Suprapubic skin (tissue), 4 donors: ENCODE results near the gene AP4S1.

Experiments used
- EP300 ChIP-seq: sonication (generic); formaldehyde crosslinking; IDR thresholded peaks from one replicate; pipeline ENCODE4 v1.6.1; 2017; ENCODE audit warnings: antibody characterized with exemption
- POLR2A ChIP-seq, 2 donors: fragments of 450-650 bp; IDR thresholded peaks; one replicate each; pipeline ENCODE4 v1.6.1; 2017; ENCODE audit warnings: antibody characterized with exemption in 2 of 2, mild to moderate bottlenecking in 2 of 2, moderate library complexity in 2 of 2
- POLR2AphosphoS5 ChIP-seq, 3 donors: sonication (generic); formaldehyde crosslinking; IDR thresholded peaks; one replicate each; pipeline ENCODE4 v1.6.1; 2017; ENCODE audit warnings: antibody characterized with exemption in 3 of 3
- TF ChIP-seq, protein P1 (sequence below), 2 donors: fragments of 200-600 bp in 1 of 2; fragments of 450-650 bp in 1 of 2; sonication (generic) in 1 of 2; IDR thresholded peaks; one replicate each; pipeline ENCODE4 v1.5.1; 2016 to 2019; ENCODE audit warnings: antibody characterized with exemption in 2 of 2, mild to moderate bottlenecking in 1 of 2, moderate library complexity in 1 of 2

DNA sequence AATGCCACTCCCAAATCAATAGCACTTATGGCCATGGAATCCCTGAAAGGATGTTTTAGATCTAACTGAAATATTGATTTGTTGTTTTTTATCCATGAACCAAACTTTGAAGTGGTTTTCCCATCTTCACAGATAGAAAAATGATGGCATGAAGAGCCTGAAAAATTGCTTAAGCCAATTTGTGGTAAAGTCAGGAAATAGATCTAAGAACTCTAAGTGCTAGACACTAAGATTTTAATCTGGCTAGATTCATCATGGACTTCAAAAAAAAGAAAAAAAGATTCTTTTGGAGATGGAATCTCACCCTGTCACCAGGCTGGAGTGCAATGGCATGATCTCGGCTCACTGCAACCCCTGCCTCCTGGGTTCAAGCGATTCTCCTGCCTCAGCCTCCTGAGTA, 45.7 kb downstream of the AP4S1 start:
- TF ChIP-seq, protein P1, sequence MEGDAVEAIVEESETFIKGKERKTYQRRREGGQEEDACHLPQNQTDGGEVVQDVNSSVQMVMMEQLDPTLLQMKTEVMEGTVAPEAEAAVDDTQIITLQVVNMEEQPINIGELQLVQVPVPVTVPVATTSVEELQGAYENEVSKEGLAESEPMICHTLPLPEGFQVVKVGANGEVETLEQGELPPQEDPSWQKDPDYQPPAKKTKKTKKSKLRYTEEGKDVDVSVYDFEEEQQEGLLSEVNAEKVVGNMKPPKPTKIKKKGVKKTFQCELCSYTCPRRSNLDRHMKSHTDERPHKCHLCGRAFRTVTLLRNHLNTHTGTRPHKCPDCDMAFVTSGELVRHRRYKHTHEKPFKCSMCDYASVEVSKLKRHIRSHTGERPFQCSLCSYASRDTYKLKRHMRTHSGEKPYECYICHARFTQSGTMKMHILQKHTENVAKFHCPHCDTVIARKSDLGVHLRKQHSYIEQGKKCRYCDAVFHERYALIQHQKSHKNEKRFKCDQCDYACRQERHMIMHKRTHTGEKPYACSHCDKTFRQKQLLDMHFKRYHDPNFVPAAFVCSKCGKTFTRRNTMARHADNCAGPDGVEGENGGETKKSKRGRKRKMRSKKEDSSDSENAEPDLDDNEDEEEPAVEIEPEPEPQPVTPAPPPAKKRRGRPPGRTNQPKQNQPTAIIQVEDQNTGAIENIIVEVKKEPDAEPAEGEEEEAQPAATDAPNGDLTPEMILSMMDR (IDR thresholded peaks at IDR 0.05), result no peak
- TF ChIP-seq POLR2AphosphoS5 (IDR thresholded peaks at IDR 0.05) (no peak), POLR2A (IDR thresholded peaks at IDR 0.05) (no peak), EP300 (no peak)
